Gastrocnemius medialis (tissue), 4 donors: ENCODE data around the gene CACNA2D1. TPM values are rescaled to one million over a fixed set of nuclear protein-coding genes. Genes with fewer than 3 reads are reported as not detected.
A peak's percentile ranks its signal among the peaks of the same experiment; 100 is the strongest.

Experiments used
- ATAC-seq, 2 donors: fragments of 150-250 bp; one replicate each; pipeline ENCODE4 v1.9.1; 2016
- DNase-seq, 2 donors: peaks; one replicate each; pipeline ENCODE4 v3.0.0-alpha.2; 2019
- H3K27ac ChIP-seq, 4 donors: fragments of 200-600 bp; sonication (generic); 1 replicate in 1 of 4; 2 replicates in 3 of 4; pipeline ENCODE4 v1.5.1; 2016 to 2018; ENCODE audit warnings: mild to moderate bottlenecking in 2 of 4, moderate library complexity in 1 of 4
- H3K27me3 ChIP-seq, 3 donors: fragments of 200-600 bp; sonication (generic) in 2 of 3; 1 replicate in 1 of 3; 2 replicates in 2 of 3; pipeline versions ENCODE4 v1.5.1 to v1.6.0; 2016 to 2019; ENCODE audit warnings: mild to moderate bottlenecking in 1 of 3, moderate library complexity in 1 of 3
- H3K36me3 ChIP-seq, 2 donors: fragments of 200-600 bp; sonication (generic) in 1 of 2; one replicate each; pipeline ENCODE4 v1.5.1; 2017 to 2018
- H3K4me1 ChIP-seq, 2 donors: fragments of 200-600 bp; sonication (generic) in 1 of 2; one replicate each; pipeline ENCODE4 v1.5.1; 2016 to 2017; ENCODE audit warnings: mild to moderate bottlenecking in 2 of 2
- H3K4me3 ChIP-seq, 4 donors: fragments of 200-600 bp; sonication (generic) in 3 of 4; 1 replicate in 1 of 4; 2 replicates in 3 of 4; pipeline ENCODE4 v1.5.1; 2016 to 2019; ENCODE audit warnings: mild to moderate bottlenecking in 2 of 4
- H3K9me3 ChIP-seq, 3 donors: fragments of 200-600 bp; sonication (generic) in 2 of 3; 1 replicate in 1 of 3; 2 replicates in 2 of 3; pipeline ENCODE4 v1.5.1; 2016 to 2019
- CTCF ChIP-seq, 5 experiments: fragments of 450-650 bp in 3 of 5; fragments of 200-600 bp in 2 of 5; sonication (generic) in 2 of 5; IDR thresholded peaks in 4 of 5; conservative IDR thresholded peaks in 1 of 5; 1 replicate in 4 of 5; 2 replicates in 1 of 5; pipeline ENCODE4 v1.5.1; 2016 to 2019; ENCODE audit warnings: antibody characterized with exemption in 5 of 5, mild to moderate bottlenecking in 3 of 5, moderate library complexity in 3 of 5
- POLR2A ChIP-seq, 2 donors: fragments of 450-650 bp; IDR thresholded peaks; one replicate each; pipeline ENCODE4 v1.6.1; 2017; ENCODE audit warnings: antibody characterized with exemption in 2 of 2, mild to moderate bottlenecking in 2 of 2, moderate library complexity in 2 of 2
- in situ Hi-C, 4 donors: fragments of 200-750 bp; cut with MboI; loops; one replicate each; pipeline versions ENCODE4 v1.15.0 to v1.8.0; 2017; ENCODE audit warnings: low sequenced_read_pairs in 4 of 4
- intact Hi-C: fragments of 100-400 bp; cut with DNase I; formaldehyde crosslinking; loops from one replicate; pipeline ENCODE4 v1.15.1; 2023; ENCODE audit warnings: low total_unique reads
- total RNA-seq, 4 donors: library from RNA; depleted of rRNA; stranded (reverse); fragments of >200 nt; gene quantifications; one replicate each; pipeline versions ENCODE4 v1.1.0 to v1.2.3, GENCODE V29; 2016

Gene CACNA2D1
- total RNA-seq, 4 donors from 2014 or later: 83.9 to 157 (median 120) TPM

- no peak for DNase-seq
- peak; percentile 89 to 90 for ATAC-seq
- peak overlapping the region; percentile 77 to 87 (median 81) for H3K27ac ChIP-seq
These were observed 38.9 kb downstream of the CACNA2D1 start for GRCh38 chr7:82404652-82405051.

DNA sequence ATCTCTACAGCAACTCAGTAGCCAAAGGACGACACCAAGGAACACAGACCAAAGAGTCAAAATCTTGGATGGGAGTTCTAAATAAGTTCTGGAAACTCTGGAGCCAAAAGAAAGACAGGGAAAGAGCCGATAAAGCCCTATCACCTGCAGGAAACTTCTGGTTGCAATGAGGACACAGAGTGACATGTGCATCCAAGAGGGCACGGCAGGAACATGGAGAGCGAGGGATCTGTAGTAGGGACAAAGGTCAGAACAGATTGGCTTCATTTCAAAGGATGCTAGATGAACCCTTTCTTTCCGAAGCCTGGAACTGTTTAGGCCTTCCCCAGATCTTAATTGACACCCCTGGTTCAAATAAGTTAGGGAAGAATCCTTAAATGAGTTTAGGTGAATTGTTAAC, 39.5 kb downstream of the CACNA2D1 start:
- H3K27me3 ChIP-seq: no peaks in the 10 kb centered on the region
- peak overlapping the region; percentile 77 to 87 (median 81) for H3K27ac ChIP-seq

More at GRCh38 chr7:82404652-82405051, 38.9 kb downstream of the CACNA2D1 start:
- in situ Hi-C loops: loop anchor here in 1 of 4 donors (25.0 kb wide), 1 partner anchor 1767 kb away; the partner anchor contains the start of gene CD36
- Histone ChIP-seq H3K4me3 (no peak overlapping the region), H3K4me1 (peaks cover 25 to 35% of the 10 kb centered on the region in 2 donors), H3K36me3 (no peaks in the 10 kb centered on the region), H3K9me3 (no peaks in the 10 kb centered on the region), H3K27me3 (no peaks in the 10 kb centered on the region)
- TF ChIP-seq POLR2A (IDR thresholded peaks at IDR 0.05): no peak
- no peak for TF ChIP-seq CTCF (IDR thresholded peaks at IDR 0.05 in 4 of 5, conservative IDR thresholded peaks at IDR 0.05 in 1 of 5)
- intact Hi-C loops: no loop called here

DNA sequence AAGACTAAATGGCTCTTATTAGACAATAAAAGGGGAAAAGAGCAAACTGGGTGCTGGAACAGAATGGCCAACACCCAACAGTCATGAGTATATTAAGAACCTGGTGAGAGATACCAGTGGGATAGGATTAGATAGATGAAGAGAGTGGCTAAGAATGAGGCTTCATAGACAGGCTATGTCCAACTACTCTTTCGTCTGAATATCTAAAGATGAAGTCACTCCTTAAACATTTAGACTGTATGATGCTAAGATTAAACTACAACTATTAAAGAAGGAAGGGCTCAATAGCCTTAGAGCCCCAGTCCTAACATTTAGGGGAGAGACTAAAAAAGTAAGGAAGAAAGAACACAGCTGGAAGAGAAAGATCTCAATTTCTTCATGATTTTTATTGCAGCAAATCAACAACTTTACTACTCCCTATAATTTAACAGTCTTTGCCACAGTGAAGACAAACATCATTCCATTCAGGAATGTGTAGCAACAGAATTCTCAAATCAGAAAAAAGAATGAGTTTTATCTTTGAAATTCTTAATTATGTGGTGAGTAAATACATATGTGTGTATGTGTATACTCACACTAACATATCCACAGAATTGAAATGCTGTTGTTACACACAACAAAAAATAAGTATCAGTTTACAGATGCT, 45.6 kb downstream of the CACNA2D1 start:
- intact Hi-C loops: no loop called here
- H3K27me3 ChIP-seq: no peaks in the 10 kb centered on the region
- H3K4me1 ChIP-seq: peaks cover 38 to 40% of the 10 kb centered on the region in 2 donors
- no peak overlapping the region for H3K4me3 ChIP-seq
- peak overlapping the region in 3 of 4 donors; percentile 32 to 64 (median 42) for H3K27ac ChIP-seq
- no peaks in the 10 kb centered on the region for H3K9me3 ChIP-seq
- no peak for TF ChIP-seq CTCF (IDR thresholded peaks at IDR 0.05 in 4 of 5, conservative IDR thresholded peaks at IDR 0.05 in 1 of 5)
- no peak for TF ChIP-seq POLR2A (IDR thresholded peaks at IDR 0.05)
- in situ Hi-C loops: no loop called here
- ATAC-seq (no peak), DNase-seq (no peak)
- no peaks in the 10 kb centered on the region for H3K36me3 ChIP-seq

More for the DNA sequence above, 39.5 kb downstream of the CACNA2D1 start:
- ATAC-seq (peak; percentile 55 to 77), DNase-seq (peak in 1 of 2 donors; percentile 44)
- intact Hi-C loops: no loop called here
- Histone ChIP-seq H3K4me1 (peaks cover 19 to 29% of the 10 kb centered on the region in 2 donors), H3K4me3 (no peak overlapping the region), H3K9me3 (no peaks in the 10 kb centered on the region), H3K36me3 (no peaks in the 10 kb centered on the region)
- TF ChIP-seq CTCF (IDR thresholded peaks at IDR 0.05 in 4 of 5, conservative IDR thresholded peaks at IDR 0.05 in 1 of 5): no peak
- no peak for TF ChIP-seq POLR2A (IDR thresholded peaks at IDR 0.05)
- in situ Hi-C loops: loop anchor here in 1 of 4 donors (25.0 kb wide), 1 partner anchor 1767 kb away; the partner anchor contains the start of gene CD36

- in situ Hi-C loops (no loop called here), intact Hi-C loops (no loop called here)
- H3K4me3 ChIP-seq: no peak overlapping the region
- ATAC-seq (no peak), DNase-seq (no peak)
- H3K4me1 ChIP-seq: peaks cover 46 to 47% of the 10 kb centered on the region in 2 donors
- no peak for TF ChIP-seq POLR2A (IDR thresholded peaks at IDR 0.05)
- no peak for TF ChIP-seq CTCF (IDR thresholded peaks at IDR 0.05 in 4 of 5, conservative IDR thresholded peaks at IDR 0.05 in 1 of 5)
- peak overlapping the region; percentile 32 to 67 (median 64) for H3K27ac ChIP-seq
- H3K36me3 ChIP-seq: no peaks in the 10 kb centered on the region
- H3K9me3 ChIP-seq: no peaks in the 10 kb centered on the region
- H3K27me3 ChIP-seq: no peaks in the 10 kb centered on the region
These were observed 47.2 kb downstream of the CACNA2D1 start for GRCh38 chr7:82396343-82396742.
